A549 (cell line): Measurements from ENCODE around the gene CNDP1.

Experiments
- EHMT2 ChIP-seq: fragments of 200-600 bp; sonication (generic); IDR thresholded peaks from 2 replicates; pipeline ENCODE4 v1.6.1; 2016; ENCODE audit warnings: antibody characterized with exemption, low read depth, mild to moderate bottlenecking, moderate library complexity
- ESRRA ChIP-seq: fragments of 150-350 bp; IDR thresholded peaks from 2 replicates; pipeline ENCODE4 v1.6.1; 2014; ENCODE audit warnings: mild to moderate bottlenecking, low read length, borderline replicate concordance
- RARB ChIP-seq: fragments of 250-450 bp; sonication (Bioruptor Pico); IDR thresholded peaks from 2 replicates; pipeline ENCODE4 v1.8.0; 2021; ENCODE audit warnings: mild to moderate bottlenecking, moderate library complexity
- RNF2 ChIP-seq: fragments of 200-600 bp; sonication (generic); IDR thresholded peaks from 2 replicates; pipeline ENCODE4 v1.6.1; 2016; ENCODE audit warnings: low read depth, mild to moderate bottlenecking, antibody characterized with exemption, moderate library complexity, borderline replicate concordance
- TF ChIP-seq, protein P1 (sequence below): fragments of >200 bp; sonication (Bioruptor Twin); formaldehyde crosslinking; IDR thresholded peaks from 3 replicates; pipeline ENCODE4 v1.5.1; 2016
- TF ChIP-seq, protein P2 (sequence below): IDR thresholded peaks from 2 replicates; pipeline ENCODE4 v1.6.1; 2012

DNA sequence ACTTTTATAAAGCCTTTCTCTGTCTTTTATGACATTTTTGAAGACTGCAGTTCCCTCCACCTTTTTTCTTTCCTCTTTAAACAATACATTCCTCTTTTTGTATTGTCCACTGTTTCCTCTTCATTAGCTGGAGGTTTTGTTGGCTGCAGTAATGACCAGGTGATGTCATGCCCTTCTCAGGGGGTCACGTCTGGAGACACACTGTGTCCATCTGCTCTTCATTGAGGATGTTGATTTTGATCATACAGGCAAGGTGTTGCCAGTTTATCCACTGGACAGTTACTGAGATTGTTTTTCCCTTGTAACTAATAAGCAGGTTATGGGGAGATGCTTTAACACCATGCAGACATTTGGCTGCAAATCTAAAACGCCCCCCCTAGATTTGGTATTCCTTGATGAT lies 83.2 kb downstream of the CNDP1 start:
- TF ChIP-seq, protein P1, sequence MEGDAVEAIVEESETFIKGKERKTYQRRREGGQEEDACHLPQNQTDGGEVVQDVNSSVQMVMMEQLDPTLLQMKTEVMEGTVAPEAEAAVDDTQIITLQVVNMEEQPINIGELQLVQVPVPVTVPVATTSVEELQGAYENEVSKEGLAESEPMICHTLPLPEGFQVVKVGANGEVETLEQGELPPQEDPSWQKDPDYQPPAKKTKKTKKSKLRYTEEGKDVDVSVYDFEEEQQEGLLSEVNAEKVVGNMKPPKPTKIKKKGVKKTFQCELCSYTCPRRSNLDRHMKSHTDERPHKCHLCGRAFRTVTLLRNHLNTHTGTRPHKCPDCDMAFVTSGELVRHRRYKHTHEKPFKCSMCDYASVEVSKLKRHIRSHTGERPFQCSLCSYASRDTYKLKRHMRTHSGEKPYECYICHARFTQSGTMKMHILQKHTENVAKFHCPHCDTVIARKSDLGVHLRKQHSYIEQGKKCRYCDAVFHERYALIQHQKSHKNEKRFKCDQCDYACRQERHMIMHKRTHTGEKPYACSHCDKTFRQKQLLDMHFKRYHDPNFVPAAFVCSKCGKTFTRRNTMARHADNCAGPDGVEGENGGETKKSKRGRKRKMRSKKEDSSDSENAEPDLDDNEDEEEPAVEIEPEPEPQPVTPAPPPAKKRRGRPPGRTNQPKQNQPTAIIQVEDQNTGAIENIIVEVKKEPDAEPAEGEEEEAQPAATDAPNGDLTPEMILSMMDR = no peak
- no peak for TF ChIP-seq EHMT2
- TF ChIP-seq RARB = no peak
- no peak for TF ChIP-seq ESRRA
- TF ChIP-seq, protein P2, sequence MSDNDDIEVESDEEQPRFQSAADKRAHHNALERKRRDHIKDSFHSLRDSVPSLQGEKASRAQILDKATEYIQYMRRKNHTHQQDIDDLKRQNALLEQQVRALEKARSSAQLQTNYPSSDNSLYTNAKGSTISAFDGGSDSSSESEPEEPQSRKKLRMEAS = no peak
- TF ChIP-seq RNF2 = no peak
